PFSK-1 (cell line): ENCODE data around the gene MCTP1.

ENCODE experiments used
- FOXP2 ChIP-seq: optimal IDR thresholded peaks from 2 replicates; pipeline ENCODE3; 2011; ENCODE audit warnings: borderline replicate concordance, control low read depth, inconsistent platforms; ENCODE audit not compliant: insufficient read depth; ENCODE audit errors: extremely low read length, extremely low read depth
- POLR2AphosphoS5 ChIP-seq: IDR thresholded peaks from 2 replicates; pipeline ENCODE4 v1.6.1; 2012; ENCODE audit warnings: low read depth, mild to moderate bottlenecking, control low read depth, low read length, moderate library complexity
- SIN3A ChIP-seq: IDR thresholded peaks from 2 replicates; pipeline ENCODE4 v1.6.1; 2012; ENCODE audit warnings: mild to moderate bottlenecking, low read length, moderate library complexity, borderline replicate concordance; ENCODE audit not compliant: insufficient read depth
- TAF1 ChIP-seq: IDR thresholded peaks from 2 replicates; pipeline ENCODE4 v1.6.1; 2012; ENCODE audit warnings: low read length, control low read depth, borderline replicate concordance; ENCODE audit not compliant: insufficient read depth
- TF ChIP-seq, protein P1 (sequence below), 2 experiments: IDR thresholded peaks; 2 replicates each; pipeline versions ENCODE4 v1.6.1 to v1.8.0; 2011 to 2012; ENCODE audit warnings: low read depth in 2 of 2, low read length in 2 of 2, control low read depth in 1 of 2, inconsistent platforms in 1 of 2, mild to moderate bottlenecking in 1 of 2, moderate library complexity in 1 of 2; ENCODE audit not compliant: insufficient read depth in 1 of 2

MCTP1 gene

DNA sequence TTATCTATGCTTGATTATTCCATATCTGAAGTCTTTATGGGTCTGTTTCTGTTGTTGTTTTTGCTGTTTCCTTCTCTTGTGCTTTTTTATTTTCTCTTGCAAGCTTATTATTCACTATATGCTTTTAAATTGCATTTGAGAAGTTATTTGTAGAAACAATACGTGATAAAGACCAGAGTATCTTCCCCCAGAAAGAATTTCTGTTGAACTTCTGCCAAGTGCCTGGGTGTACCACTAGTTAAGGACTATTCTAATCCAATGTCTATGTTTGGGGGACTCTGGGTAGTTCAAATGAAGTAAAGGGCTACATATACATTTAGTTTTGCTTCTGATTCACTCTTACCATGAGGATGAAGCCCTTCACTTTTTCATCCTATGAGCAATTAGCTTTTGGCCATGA lies 612.1 kb downstream of the MCTP1 start:
- TF ChIP-seq TAF1 (no peak), POLR2AphosphoS5 (no peak), SIN3A (no peak), FOXP2 (no peak)
- TF ChIP-seq, protein P1, sequence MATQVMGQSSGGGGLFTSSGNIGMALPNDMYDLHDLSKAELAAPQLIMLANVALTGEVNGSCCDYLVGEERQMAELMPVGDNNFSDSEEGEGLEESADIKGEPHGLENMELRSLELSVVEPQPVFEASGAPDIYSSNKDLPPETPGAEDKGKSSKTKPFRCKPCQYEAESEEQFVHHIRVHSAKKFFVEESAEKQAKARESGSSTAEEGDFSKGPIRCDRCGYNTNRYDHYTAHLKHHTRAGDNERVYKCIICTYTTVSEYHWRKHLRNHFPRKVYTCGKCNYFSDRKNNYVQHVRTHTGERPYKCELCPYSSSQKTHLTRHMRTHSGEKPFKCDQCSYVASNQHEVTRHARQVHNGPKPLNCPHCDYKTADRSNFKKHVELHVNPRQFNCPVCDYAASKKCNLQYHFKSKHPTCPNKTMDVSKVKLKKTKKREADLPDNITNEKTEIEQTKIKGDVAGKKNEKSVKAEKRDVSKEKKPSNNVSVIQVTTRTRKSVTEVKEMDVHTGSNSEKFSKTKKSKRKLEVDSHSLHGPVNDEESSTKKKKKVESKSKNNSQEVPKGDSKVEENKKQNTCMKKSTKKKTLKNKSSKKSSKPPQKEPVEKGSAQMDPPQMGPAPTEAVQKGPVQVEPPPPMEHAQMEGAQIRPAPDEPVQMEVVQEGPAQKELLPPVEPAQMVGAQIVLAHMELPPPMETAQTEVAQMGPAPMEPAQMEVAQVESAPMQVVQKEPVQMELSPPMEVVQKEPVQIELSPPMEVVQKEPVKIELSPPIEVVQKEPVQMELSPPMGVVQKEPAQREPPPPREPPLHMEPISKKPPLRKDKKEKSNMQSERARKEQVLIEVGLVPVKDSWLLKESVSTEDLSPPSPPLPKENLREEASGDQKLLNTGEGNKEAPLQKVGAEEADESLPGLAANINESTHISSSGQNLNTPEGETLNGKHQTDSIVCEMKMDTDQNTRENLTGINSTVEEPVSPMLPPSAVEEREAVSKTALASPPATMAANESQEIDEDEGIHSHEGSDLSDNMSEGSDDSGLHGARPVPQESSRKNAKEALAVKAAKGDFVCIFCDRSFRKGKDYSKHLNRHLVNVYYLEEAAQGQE (IDR thresholded peaks at IDR 0.05; ENCODE audit: insufficient read depth in 1 of 2, low read depth in 2 of 2, low read length in 2 of 2): no peak

DNA sequence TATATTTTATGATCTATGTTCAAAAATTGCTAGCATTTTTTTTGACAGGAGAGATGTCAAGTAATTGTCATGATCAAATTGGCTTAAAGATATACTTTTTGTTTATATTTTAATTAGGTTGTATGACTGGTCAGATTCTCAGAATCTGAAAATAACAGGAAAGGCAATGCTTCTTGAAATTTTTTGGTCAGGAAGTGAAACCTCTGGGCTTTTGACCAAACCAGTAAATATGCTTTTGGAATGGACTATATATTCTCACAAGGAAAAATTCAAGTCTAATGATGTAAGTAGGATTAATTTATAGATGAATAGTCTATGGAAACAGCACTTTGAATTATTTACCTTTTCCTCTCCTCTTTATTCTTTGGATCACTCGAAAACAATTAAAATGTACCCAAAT lies 614.2 kb downstream of the MCTP1 start:
- TF ChIP-seq SIN3A (no peak), TAF1 (no peak), POLR2AphosphoS5 (no peak), FOXP2 (no peak)
- TF ChIP-seq, protein P1 (IDR thresholded peaks at IDR 0.05; ENCODE audit: insufficient read depth in 1 of 2, low read depth in 2 of 2, low read length in 2 of 2): no peak

DNA sequence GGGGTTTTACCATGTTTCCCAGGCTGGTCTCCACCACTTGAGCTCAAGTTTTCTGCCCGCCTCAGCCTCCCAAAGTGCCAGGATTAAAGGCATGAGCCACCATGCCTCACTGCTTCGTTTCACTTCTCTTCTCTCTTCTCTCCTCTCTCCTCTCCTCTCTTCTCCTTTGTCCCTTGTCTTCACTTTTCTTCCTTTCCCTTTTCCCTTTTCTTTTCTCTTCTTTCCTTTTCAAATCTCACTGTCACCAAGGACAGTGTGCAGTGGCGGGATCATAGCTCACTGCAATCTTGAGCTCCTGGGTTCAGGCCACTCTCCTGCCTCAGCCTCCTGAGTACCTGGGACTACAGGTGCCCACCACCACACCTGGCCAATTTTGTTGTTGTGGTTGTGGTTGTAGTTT lies 617.0 kb downstream of the MCTP1 start:
- TF ChIP-seq TAF1 (no peak), FOXP2 (no peak), SIN3A (no peak), POLR2AphosphoS5 (no peak)
- TF ChIP-seq, protein P1 (IDR thresholded peaks at IDR 0.05; ENCODE audit: insufficient read depth in 1 of 2, low read depth in 2 of 2, low read length in 2 of 2): no peak

DNA sequence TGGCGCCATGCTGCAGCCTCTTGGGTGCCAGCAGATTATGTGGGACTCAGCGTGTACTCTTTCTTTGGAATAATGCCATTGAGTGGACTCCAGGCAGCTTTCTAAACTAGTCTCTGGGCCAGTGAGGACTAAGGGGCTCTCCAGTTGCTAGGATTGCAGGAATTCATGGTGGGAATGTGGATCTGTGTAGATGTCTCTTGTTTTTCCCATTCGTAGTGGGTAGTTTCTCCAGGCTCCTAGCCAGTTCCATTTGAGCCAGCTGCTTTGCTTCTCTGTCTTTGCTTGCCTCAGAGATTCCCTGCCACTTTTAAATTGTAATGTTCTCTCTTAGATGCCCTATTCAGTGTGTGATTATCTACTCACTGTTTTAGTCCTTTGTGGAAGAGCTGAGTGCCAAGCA lies 623.8 kb downstream of the MCTP1 start:
- TF ChIP-seq TAF1: no peak
- TF ChIP-seq POLR2AphosphoS5: no peak
- no peak for TF ChIP-seq SIN3A
- TF ChIP-seq, protein P1 (IDR thresholded peaks at IDR 0.05; ENCODE audit: insufficient read depth in 1 of 2, low read depth in 2 of 2, low read length in 2 of 2): no peak
- TF ChIP-seq FOXP2: no peak

GRCh38 chr5:94660506-94660905 lies 624.4 kb downstream of the MCTP1 start:
- TF ChIP-seq TAF1 (no peak), POLR2AphosphoS5 (no peak), FOXP2 (no peak), SIN3A (no peak)
- TF ChIP-seq, protein P1 (IDR thresholded peaks at IDR 0.05; ENCODE audit: insufficient read depth in 1 of 2, low read depth in 2 of 2, low read length in 2 of 2): no peak
